ENCODE measurements around the gene CAMK4.

DNA sequence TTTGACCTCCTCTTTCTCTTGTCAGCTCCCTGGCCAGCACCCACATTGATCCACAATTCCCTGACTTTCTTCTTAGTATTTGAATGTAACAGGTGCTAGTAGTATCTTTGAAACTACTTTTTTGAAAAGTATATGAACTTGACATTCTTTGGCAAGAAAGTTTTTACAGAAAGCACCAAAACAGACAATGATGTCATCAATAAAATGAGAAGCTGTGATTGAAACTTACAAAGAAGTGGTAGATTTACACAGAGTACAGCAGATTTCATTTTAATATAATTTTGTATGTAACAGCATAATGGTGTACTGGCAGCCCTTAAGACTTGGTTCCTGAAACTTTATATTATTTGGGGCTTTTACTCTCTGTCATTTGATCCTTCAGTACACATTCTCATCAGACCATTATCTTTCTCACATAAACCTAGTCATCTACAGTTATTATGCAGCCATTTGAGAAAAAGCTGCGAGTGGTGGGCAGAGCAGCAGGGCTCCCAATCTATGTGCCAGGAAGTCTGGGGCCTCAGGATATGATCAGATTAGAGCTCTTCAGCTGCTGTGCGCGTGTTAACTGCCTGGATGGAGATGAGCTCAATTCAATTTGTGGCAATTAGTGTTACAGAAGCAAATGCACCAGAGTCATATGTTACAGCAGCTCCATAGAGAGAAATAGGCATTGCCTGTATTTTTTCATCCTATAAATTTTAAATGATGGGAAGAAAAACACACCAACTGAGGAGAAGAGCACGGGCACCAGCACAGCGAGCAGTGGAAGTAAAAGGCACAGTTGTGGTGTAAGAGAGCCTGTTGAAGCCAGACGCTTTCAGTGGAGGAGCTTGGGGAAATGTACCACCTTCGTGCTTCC is 162.0 kb downstream of the CAMK4 start:
- TF ChIP-seq, protein P1, sequence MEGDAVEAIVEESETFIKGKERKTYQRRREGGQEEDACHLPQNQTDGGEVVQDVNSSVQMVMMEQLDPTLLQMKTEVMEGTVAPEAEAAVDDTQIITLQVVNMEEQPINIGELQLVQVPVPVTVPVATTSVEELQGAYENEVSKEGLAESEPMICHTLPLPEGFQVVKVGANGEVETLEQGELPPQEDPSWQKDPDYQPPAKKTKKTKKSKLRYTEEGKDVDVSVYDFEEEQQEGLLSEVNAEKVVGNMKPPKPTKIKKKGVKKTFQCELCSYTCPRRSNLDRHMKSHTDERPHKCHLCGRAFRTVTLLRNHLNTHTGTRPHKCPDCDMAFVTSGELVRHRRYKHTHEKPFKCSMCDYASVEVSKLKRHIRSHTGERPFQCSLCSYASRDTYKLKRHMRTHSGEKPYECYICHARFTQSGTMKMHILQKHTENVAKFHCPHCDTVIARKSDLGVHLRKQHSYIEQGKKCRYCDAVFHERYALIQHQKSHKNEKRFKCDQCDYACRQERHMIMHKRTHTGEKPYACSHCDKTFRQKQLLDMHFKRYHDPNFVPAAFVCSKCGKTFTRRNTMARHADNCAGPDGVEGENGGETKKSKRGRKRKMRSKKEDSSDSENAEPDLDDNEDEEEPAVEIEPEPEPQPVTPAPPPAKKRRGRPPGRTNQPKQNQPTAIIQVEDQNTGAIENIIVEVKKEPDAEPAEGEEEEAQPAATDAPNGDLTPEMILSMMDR (IDR thresholded peaks at IDR 0.05) = no peak
- TF ChIP-seq EZH2 (IDR thresholded peaks at IDR 0.05) = no peak
- TF ChIP-seq EZH2phosphoT487 (IDR thresholded peaks at IDR 0.05) = no peak
